HG03095 (cell line): ENCODE data around the gene THBS1.

Experiments
- ATAC-seq: cut with Tn5 transposase; IDR thresholded peaks from one replicate; pipeline ENCODE4 v1.9.1; 2021; ENCODE audit warnings: moderate library complexity; ENCODE audit not compliant: unreplicated experiment

The THBS1 gene

GRCh38 chr15:39573844-39574243 lies 7.0 kb upstream of the THBS1 start:
- ATAC-seq, result no peak

GRCh38 chr15:39574427-39574826 lies 6.5 kb upstream of the THBS1 start:
- ATAC-seq, result no peak

- ATAC-seq, result no peak
These were observed 5.7 kb upstream of the THBS1 start for GRCh38 chr15:39575180-39575579.

- ATAC-seq, result no peak
These were observed 1.9 kb upstream of the THBS1 start for GRCh38 chr15:39578851-39579486.

- ATAC-seq, result no peak
These were observed 1.3 kb upstream of the THBS1 start for GRCh38 chr15:39579487-39580116.

GRCh38 chr15:39580117-39580484 lies 778 bp upstream of the THBS1 start:
- ATAC-seq, result no peak

- ATAC-seq, result no peak
These were observed 438 bp downstream of the THBS1 start for GRCh38 chr15:39581242-39581792.

- no peak for ATAC-seq
These were observed 960 bp downstream of the THBS1 start for GRCh38 chr15:39581793-39582285.

GRCh38 chr15:39582286-39582976 lies 1.6 kb downstream of the THBS1 start:
- ATAC-seq, result no peak

GRCh38 chr15:39582977-39583595 lies 2.2 kb downstream of the THBS1 start:
- ATAC-seq, result no peak

GRCh38 chr15:39583596-39584265 lies 2.9 kb downstream of the THBS1 start:
- no peak for ATAC-seq

- no peak for ATAC-seq
These were observed 3.4 kb downstream of the THBS1 start for GRCh38 chr15:39584266-39584659.

- ATAC-seq, result no peak
These were observed 3.9 kb downstream of the THBS1 start for GRCh38 chr15:39584662-39585388.

- no peak for ATAC-seq
These were observed 4.5 kb downstream of the THBS1 start for GRCh38 chr15:39585389-39585841.

- ATAC-seq, result no peak
These were observed 5.0 kb downstream of the THBS1 start for GRCh38 chr15:39585871-39586301.

GRCh38 chr15:39586387-39587095 lies 5.7 kb downstream of the THBS1 start:
- ATAC-seq, result no peak

GRCh38 chr15:39587096-39587721 lies 6.3 kb downstream of the THBS1 start:
- no peak for ATAC-seq

GRCh38 chr15:39587731-39588530 lies 7.1 kb downstream of the THBS1 start:
- no peak for ATAC-seq
